MM.1S (cell line): ENCODE measurements around the gene TSPAN32.

Source experiments
- DNase-seq: peaks from one replicate; pipeline ENCODE4 v3.0.0-alpha.2; 2015
- H2AFZ ChIP-seq: fragments of 300-600 bp; sonication (generic); 2 replicates; pipeline ENCODE4 v1.6.0; 2016; ENCODE audit warnings: antibody characterized with exemption, low read length
- H3F3A ChIP-seq: fragments of 300-600 bp; sonication (generic); 2 replicates; pipeline ENCODE4 v1.6.1; 2016; ENCODE audit warnings: mild to moderate bottlenecking, antibody characterized with exemption, low read length, moderate library complexity, mixed read lengths; ENCODE audit not compliant: insufficient read depth
- H3K27ac ChIP-seq: fragments of 300-600 bp; sonication (generic); 2 replicates; pipeline ENCODE4 v1.5.1; 2016; ENCODE audit warnings: mild to moderate bottlenecking, low read length
- H3K27me3 ChIP-seq: fragments of 300-600 bp; sonication (generic); replicated peaks from 2 replicates; pipeline ENCODE4 v1.6.0; 2016; ENCODE audit warnings: low read length; ENCODE audit not compliant: insufficient read depth
- H3K36me3 ChIP-seq: fragments of 300-600 bp; sonication (generic); replicated peaks from 2 replicates; pipeline ENCODE4 v1.6.1; 2016; ENCODE audit warnings: mild to moderate bottlenecking, low read length, mixed read lengths; ENCODE audit not compliant: insufficient read depth
- H3K4me1 ChIP-seq: fragments of 300-600 bp; sonication (generic); 2 replicates; pipeline ENCODE4 v1.6.1; 2016; ENCODE audit warnings: low read length, mixed read lengths
- H3K4me2 ChIP-seq: fragments of 300-600 bp; sonication (generic); 2 replicates; pipeline ENCODE4 v1.6.0; 2016; ENCODE audit warnings: low read depth, low read length
- H3K4me3 ChIP-seq: fragments of 300-600 bp; sonication (generic); 2 replicates; pipeline ENCODE4 v1.5.1; 2016; ENCODE audit warnings: low read length, mixed read lengths
- H3K79me2 ChIP-seq: fragments of 300-600 bp; sonication (generic); 2 replicates; pipeline ENCODE4 v1.6.1; 2016; ENCODE audit warnings: mixed run types, low read length, mixed read lengths
- H3K9ac ChIP-seq: fragments of 300-600 bp; sonication (generic); 2 replicates; pipeline ENCODE4 v1.6.1; 2016; ENCODE audit warnings: low read length, mixed read lengths
- H3K9me2 ChIP-seq: fragments of 300-600 bp; sonication (generic); replicated peaks from 2 replicates; pipeline ENCODE4 v1.6.1; 2016; ENCODE audit warnings: mild to moderate bottlenecking, low read length, mixed read lengths; ENCODE audit not compliant: insufficient read depth
- H3K9me3 ChIP-seq: fragments of 300-600 bp; sonication (generic); replicated peaks from 2 replicates; pipeline ENCODE4 v1.6.1; 2016; ENCODE audit warnings: mild to moderate bottlenecking, low read length, mixed read lengths; ENCODE audit not compliant: insufficient read depth
- H4K20me1 ChIP-seq: fragments of 300-600 bp; sonication (generic); 2 replicates; pipeline ENCODE4 v1.6.1; 2016; ENCODE audit warnings: mild to moderate bottlenecking, low read length, moderate library complexity, mixed read lengths; ENCODE audit not compliant: insufficient read depth
- EZH2 ChIP-seq: fragments of 300-600 bp; sonication (generic); optimal IDR thresholded peaks from 2 replicates; pipeline ENCODE3; 2017; ENCODE audit warnings: low read depth, mild to moderate bottlenecking, antibody characterized with exemption, low read length, mixed read lengths
- EZH2phosphoT487 ChIP-seq: fragments of 300-600 bp; sonication (generic); IDR thresholded peaks from 2 replicates; pipeline ENCODE4 v1.6.1; 2018; ENCODE audit warnings: antibody characterized with exemption, low read length
- TF ChIP-seq, protein P1 (sequence below): fragments of 300-600 bp; sonication (generic); IDR thresholded peaks from 2 replicates; pipeline ENCODE4 v1.5.1; 2016; ENCODE audit warnings: antibody characterized with exemption, low read length, mixed read lengths

TSPAN32 gene

DNA sequence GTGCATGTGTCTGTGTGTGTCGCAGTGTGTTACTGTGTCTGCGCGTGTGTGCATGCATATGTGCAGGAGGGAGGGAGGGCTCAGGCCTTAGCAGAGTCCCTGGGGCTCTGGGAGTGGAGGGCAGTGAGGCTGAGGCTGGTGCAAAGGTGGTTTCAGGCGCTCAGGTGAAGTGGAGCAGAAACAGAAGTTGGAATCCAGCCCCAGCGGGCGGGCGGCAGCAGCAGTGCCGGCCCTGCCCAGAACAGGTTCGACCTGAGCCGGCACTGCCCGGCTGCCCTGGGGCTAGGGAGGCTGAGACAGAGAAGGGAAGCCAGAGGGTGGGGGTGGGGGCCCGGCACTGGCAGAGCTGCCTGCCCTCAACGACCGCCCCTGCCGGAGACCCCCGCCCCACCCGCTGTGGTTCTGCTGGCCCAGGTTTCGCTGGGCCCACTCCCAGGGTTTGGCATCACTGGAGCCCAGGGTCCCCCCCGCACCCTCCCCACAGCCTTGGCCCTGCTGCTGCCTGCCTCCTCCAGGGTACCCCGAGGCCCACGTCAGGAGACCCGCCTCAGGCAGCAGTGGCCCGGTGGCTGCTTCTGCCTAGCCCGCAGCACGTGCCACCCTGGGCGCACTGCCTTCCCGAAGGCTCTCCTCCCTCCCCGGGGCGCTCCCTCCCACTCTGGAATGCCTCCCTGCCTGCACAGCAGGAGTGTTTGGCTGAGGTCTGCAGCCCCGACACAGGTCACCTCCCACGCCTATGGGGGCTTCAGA lies 44.7 kb upstream of the TSPAN32 start:
- Histone ChIP-seq H3K27ac (no peak overlapping the region), H4K20me1 (no peaks in the 10 kb centered on the region), H2AFZ (no peak overlapping the region), H3K4me1 (no peaks in the 10 kb centered on the region), H3K9me2 (no peaks in the 10 kb centered on the region), H3K79me2 (no peaks in the 10 kb centered on the region), H3F3A (no peaks in the 10 kb centered on the region), H3K4me3 (no peak overlapping the region), H3K9ac (no peak overlapping the region), H3K36me3 (no peaks in the 10 kb centered on the region), H3K9me3 (no peaks in the 10 kb centered on the region), H3K4me2 (no peak overlapping the region), H3K27me3 (peaks cover 93% of the 10 kb centered on the region)
- TF ChIP-seq EZH2phosphoT487 (no peak), EZH2 (no peak)
- TF ChIP-seq, protein P1, sequence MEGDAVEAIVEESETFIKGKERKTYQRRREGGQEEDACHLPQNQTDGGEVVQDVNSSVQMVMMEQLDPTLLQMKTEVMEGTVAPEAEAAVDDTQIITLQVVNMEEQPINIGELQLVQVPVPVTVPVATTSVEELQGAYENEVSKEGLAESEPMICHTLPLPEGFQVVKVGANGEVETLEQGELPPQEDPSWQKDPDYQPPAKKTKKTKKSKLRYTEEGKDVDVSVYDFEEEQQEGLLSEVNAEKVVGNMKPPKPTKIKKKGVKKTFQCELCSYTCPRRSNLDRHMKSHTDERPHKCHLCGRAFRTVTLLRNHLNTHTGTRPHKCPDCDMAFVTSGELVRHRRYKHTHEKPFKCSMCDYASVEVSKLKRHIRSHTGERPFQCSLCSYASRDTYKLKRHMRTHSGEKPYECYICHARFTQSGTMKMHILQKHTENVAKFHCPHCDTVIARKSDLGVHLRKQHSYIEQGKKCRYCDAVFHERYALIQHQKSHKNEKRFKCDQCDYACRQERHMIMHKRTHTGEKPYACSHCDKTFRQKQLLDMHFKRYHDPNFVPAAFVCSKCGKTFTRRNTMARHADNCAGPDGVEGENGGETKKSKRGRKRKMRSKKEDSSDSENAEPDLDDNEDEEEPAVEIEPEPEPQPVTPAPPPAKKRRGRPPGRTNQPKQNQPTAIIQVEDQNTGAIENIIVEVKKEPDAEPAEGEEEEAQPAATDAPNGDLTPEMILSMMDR = no peak
- no peak for DNase-seq

DNA sequence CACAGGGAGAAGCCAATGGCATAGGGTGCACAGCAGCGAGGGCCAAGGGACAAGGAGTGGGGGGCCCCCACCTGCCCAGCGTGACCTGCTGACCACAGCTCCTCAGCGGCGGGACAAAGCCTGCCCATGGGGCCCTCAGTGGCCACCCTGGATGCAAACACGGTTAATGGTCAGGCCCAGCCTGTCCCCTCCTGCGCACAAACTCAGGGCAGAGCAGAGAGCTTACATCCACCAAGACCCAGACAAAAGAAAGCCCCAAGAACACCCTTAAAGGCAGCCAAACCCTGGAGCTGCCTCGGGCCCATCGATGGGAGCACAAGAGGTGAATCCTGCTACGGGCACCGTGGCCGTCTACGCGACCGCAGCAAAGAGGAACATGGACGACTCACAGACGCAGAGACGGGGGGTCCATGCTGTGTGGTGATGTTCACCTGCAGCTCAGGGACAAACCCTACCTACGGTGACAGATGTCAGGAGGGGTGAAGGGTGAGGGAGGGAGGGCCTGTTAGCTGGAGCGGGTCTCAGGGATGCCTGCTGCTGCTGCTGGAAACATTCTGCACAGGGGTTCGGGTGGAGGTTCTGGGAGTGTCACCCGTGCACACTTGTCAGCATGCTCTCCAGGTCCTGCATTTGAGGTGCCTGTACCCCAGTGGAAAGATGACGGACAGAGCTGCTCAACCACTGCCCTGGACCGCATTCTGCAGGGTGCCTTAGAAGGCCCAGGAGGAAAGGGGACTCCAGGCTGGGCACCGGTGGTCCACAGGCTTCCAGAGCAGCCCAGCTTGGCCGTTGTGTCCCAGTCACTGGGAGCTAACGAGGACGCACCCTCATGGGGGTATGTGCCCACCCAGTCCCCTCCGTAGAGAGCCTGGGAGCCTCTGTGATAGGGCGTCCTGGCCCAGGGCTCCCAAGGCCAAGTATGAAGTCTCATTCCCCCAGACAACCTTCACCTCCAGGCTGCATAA lies 43.0 kb upstream of the TSPAN32 start:
- Histone ChIP-seq H3K9me3 (no peaks in the 10 kb centered on the region), H2AFZ (no peak overlapping the region), H4K20me1 (no peaks in the 10 kb centered on the region), H3F3A (no peaks in the 10 kb centered on the region), H3K4me2 (no peak overlapping the region), H3K79me2 (no peaks in the 10 kb centered on the region), H3K27ac (no peak overlapping the region), H3K36me3 (no peaks in the 10 kb centered on the region), H3K9me2 (no peaks in the 10 kb centered on the region), H3K27me3 (peaks cover 95% of the 10 kb centered on the region), H3K4me3 (no peak overlapping the region), H3K4me1 (no peaks in the 10 kb centered on the region), H3K9ac (no peak overlapping the region)
- no peak for DNase-seq
- TF ChIP-seq, protein P1 = no peak
- TF ChIP-seq EZH2phosphoT487 (no peak), EZH2 (no peak)

- Histone ChIP-seq H3K4me1 (no peaks in the 10 kb centered on the region), H3F3A (no peaks in the 10 kb centered on the region), H3K36me3 (no peaks in the 10 kb centered on the region), H3K27me3 (peaks cover 95% of the 10 kb centered on the region), H4K20me1 (no peaks in the 10 kb centered on the region), H3K79me2 (no peaks in the 10 kb centered on the region), H3K4me3 (no peak overlapping the region), H3K9ac (no peak overlapping the region), H2AFZ (no peak overlapping the region), H3K9me3 (no peaks in the 10 kb centered on the region), H3K9me2 (no peaks in the 10 kb centered on the region), H3K27ac (no peak overlapping the region), H3K4me2 (no peak overlapping the region)
- TF ChIP-seq EZH2phosphoT487 (no peak), EZH2 (no peak)
- TF ChIP-seq, protein P1 = no peak
- no peak for DNase-seq
Measured at GRCh38 chr11:2259466-2259830, 42.4 kb upstream of the TSPAN32 start.
